ENCODE results near the gene CDH4.

DNA sequence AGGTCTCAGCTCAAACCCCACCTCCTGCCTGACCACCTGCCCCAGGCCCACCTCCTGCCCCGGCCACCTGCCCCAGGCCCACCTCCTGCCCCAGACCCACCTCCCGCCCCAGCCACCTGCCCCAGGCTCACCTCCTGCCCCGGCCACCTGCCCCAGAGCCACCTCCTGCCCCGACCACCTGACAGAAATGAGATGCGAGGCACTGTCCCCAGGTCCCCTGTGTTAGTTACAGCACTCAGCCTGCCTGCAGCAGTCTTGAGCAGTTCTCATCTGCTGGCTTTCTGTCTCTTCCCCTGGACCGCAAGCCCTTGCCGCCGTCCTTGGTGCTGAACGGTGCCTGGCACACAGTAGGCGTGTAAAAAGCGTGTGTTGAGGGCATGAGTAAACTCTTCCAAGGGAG, 79.5 kb downstream of the CDH4 start:
- TF ChIP-seq, protein P1, sequence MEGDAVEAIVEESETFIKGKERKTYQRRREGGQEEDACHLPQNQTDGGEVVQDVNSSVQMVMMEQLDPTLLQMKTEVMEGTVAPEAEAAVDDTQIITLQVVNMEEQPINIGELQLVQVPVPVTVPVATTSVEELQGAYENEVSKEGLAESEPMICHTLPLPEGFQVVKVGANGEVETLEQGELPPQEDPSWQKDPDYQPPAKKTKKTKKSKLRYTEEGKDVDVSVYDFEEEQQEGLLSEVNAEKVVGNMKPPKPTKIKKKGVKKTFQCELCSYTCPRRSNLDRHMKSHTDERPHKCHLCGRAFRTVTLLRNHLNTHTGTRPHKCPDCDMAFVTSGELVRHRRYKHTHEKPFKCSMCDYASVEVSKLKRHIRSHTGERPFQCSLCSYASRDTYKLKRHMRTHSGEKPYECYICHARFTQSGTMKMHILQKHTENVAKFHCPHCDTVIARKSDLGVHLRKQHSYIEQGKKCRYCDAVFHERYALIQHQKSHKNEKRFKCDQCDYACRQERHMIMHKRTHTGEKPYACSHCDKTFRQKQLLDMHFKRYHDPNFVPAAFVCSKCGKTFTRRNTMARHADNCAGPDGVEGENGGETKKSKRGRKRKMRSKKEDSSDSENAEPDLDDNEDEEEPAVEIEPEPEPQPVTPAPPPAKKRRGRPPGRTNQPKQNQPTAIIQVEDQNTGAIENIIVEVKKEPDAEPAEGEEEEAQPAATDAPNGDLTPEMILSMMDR (IDR thresholded peaks at IDR 0.05 in 8 of 11, conservative IDR thresholded peaks at IDR 0.05 in 3 of 11), result no peak
- no peak for TF ChIP-seq POLR2AphosphoS5 (IDR thresholded peaks at IDR 0.05)
